ENCODE data around the gene PTPRT.

Gene PTPRT

GRCh38 chr20:42611889-42612837 is 577.5 kb downstream of the PTPRT start:
- no peak for TF ChIP-seq CTCF (IDR thresholded peaks at IDR 0.05; ENCODE audit: low read depth, low read length)

GRCh38 chr20:42611423-42611822 is 578.3 kb downstream of the PTPRT start:
- Histone ChIP-seq H3K9me3 (no peaks in the 10 kb centered on the region), H3K36me3 (no peaks in the 10 kb centered on the region), H3K4me3 (ENCODE audit: low read depth, low read length) (no peak overlapping the region), H3K4me1 (no peaks in the 10 kb centered on the region), H3K27me3 (no peaks in the 10 kb centered on the region)
- no peak for DNase-seq
- TF ChIP-seq CTCF (IDR thresholded peaks at IDR 0.05; ENCODE audit: low read depth, low read length), result no peak

More at GRCh38 chr20:42611889-42612837, 577.5 kb downstream of the PTPRT start:
- no peak for DNase-seq
- no peak overlapping the region for H3K4me3 ChIP-seq (ENCODE audit: low read depth, low read length)
- H3K4me1 ChIP-seq, result no peaks in the 10 kb centered on the region
- no peaks in the 10 kb centered on the region for H3K36me3 ChIP-seq
- H3K9me3 ChIP-seq, result no peaks in the 10 kb centered on the region
- H3K27me3 ChIP-seq, result no peaks in the 10 kb centered on the region

- Histone ChIP-seq H3K4me3 (ENCODE audit: low read depth, low read length) (no peak overlapping the region), H3K27me3 (no peaks in the 10 kb centered on the region), H3K36me3 (no peaks in the 10 kb centered on the region), H3K4me1 (no peaks in the 10 kb centered on the region), H3K9me3 (no peaks in the 10 kb centered on the region)
- no peak for TF ChIP-seq CTCF (IDR thresholded peaks at IDR 0.05; ENCODE audit: low read depth, low read length)
- DNase-seq, result no peak
These were observed 579.6 kb downstream of the PTPRT start for GRCh38 chr20:42610070-42610469.

- TF ChIP-seq CTCF (IDR thresholded peaks at IDR 0.05; ENCODE audit: low read depth, low read length), result no peak
- no peaks in the 10 kb centered on the region for H3K36me3 ChIP-seq
- H3K9me3 ChIP-seq, result no peaks in the 10 kb centered on the region
- DNase-seq, result no peak
- H3K4me1 ChIP-seq, result no peaks in the 10 kb centered on the region
- H3K27me3 ChIP-seq, result no peaks in the 10 kb centered on the region
- no peak overlapping the region for H3K4me3 ChIP-seq (ENCODE audit: low read depth, low read length)
These were observed 580.1 kb downstream of the PTPRT start for GRCh38 chr20:42609618-42610017.

GRCh38 chr20:42604998-42605956 is 584.4 kb downstream of the PTPRT start:
- no peak for TF ChIP-seq CTCF (IDR thresholded peaks at IDR 0.05; ENCODE audit: low read depth, low read length)
- Histone ChIP-seq H3K4me1 (no peaks in the 10 kb centered on the region), H3K27me3 (no peaks in the 10 kb centered on the region), H3K36me3 (no peaks in the 10 kb centered on the region), H3K9me3 (no peaks in the 10 kb centered on the region), H3K4me3 (ENCODE audit: low read depth, low read length) (no peak overlapping the region)
- no peak for DNase-seq
